Esophagus muscularis mucosa (tissue), 4 donors: Measurements from ENCODE around the gene LRMDA.

Source experiments
- EP300 ChIP-seq: sonication (generic); formaldehyde crosslinking; IDR thresholded peaks from one replicate; pipeline ENCODE4 v1.6.1; 2017; ENCODE audit warnings: antibody characterized with exemption
- POLR2A ChIP-seq: fragments of 450-650 bp; IDR thresholded peaks from one replicate; pipeline ENCODE4 v1.6.1; 2017; ENCODE audit warnings: antibody characterized with exemption, moderate library complexity, mild to moderate bottlenecking, low read depth
- POLR2AphosphoS5 ChIP-seq, 2 donors: sonication (generic); formaldehyde crosslinking; IDR thresholded peaks; one replicate each; pipeline ENCODE4 v1.6.1; 2017; ENCODE audit warnings: antibody characterized with exemption in 2 of 2
- TF ChIP-seq, protein P1 (sequence below), 3 experiments: fragments of 200-600 bp in 2 of 3; fragments of 450-650 bp in 1 of 3; sonication (generic) in 2 of 3; IDR thresholded peaks; one replicate each; pipeline ENCODE4 v1.5.1; 2017 to 2019; ENCODE audit warnings: antibody characterized with exemption in 3 of 3, mild to moderate bottlenecking in 2 of 3, moderate library complexity in 1 of 3

DNA sequence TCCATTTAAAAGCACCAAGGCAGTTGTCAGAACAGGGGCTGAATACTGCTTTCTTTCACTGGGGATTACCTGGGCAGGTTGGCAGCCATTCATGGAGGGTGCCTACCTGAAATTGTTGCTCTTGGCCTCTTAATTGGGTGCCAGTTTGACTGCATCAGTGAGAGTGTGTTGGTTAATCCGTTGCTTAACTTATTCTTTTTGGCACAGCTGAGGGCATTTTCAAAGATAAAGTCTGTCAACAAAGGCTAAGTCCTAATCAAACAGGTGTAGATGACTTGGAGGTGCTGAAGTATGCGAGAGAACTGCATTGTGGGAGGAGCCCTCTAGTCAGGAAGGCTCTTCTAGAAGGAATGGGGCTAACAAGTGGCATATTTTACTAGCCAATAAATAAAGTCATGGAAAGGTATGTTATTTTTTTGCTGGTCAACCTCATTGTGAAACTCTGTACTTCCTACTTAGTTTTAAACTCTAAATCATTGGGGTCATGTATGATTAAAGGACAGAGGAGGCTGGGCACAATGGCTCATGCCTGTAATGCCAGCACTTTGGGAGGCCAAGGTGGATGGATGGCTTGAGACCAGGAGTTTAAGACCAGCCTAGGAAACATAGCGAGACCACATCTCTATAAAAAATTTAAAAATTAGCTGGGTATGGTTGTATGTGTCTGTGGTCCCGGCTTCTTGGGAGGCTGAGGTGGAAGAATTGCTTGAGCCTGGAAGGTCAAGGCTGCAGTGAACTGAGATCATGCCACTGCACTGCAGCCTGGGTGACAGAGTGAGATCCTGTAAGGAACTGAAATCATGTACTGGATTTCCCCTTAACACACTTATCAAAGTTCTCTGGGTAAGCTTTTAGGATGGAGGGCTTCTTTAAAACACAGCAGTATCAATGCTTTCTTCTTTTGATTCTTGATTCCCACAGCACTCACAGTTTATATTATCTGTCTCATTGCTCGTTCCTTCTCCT, 134.1 kb downstream of the LRMDA start:
- TF ChIP-seq, protein P1, sequence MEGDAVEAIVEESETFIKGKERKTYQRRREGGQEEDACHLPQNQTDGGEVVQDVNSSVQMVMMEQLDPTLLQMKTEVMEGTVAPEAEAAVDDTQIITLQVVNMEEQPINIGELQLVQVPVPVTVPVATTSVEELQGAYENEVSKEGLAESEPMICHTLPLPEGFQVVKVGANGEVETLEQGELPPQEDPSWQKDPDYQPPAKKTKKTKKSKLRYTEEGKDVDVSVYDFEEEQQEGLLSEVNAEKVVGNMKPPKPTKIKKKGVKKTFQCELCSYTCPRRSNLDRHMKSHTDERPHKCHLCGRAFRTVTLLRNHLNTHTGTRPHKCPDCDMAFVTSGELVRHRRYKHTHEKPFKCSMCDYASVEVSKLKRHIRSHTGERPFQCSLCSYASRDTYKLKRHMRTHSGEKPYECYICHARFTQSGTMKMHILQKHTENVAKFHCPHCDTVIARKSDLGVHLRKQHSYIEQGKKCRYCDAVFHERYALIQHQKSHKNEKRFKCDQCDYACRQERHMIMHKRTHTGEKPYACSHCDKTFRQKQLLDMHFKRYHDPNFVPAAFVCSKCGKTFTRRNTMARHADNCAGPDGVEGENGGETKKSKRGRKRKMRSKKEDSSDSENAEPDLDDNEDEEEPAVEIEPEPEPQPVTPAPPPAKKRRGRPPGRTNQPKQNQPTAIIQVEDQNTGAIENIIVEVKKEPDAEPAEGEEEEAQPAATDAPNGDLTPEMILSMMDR (IDR thresholded peaks at IDR 0.05) = no peak
- TF ChIP-seq POLR2A = no peak
- TF ChIP-seq EP300 = no peak
- no peak for TF ChIP-seq POLR2AphosphoS5 (IDR thresholded peaks at IDR 0.05)
